ENCODE data around the gene VPS37C. TPM values are rescaled to one million over a fixed set of nuclear protein-coding genes. Genes with fewer than 3 reads are reported as not detected.

VPS37C gene
- total and polyA plus RNA-seq, 9 of the 15 experiments (the other 6 are each of a cell fraction or from before 2014, with no cell fraction given): 0.62 to 29.8 (median 11.5) TPM

DNA sequence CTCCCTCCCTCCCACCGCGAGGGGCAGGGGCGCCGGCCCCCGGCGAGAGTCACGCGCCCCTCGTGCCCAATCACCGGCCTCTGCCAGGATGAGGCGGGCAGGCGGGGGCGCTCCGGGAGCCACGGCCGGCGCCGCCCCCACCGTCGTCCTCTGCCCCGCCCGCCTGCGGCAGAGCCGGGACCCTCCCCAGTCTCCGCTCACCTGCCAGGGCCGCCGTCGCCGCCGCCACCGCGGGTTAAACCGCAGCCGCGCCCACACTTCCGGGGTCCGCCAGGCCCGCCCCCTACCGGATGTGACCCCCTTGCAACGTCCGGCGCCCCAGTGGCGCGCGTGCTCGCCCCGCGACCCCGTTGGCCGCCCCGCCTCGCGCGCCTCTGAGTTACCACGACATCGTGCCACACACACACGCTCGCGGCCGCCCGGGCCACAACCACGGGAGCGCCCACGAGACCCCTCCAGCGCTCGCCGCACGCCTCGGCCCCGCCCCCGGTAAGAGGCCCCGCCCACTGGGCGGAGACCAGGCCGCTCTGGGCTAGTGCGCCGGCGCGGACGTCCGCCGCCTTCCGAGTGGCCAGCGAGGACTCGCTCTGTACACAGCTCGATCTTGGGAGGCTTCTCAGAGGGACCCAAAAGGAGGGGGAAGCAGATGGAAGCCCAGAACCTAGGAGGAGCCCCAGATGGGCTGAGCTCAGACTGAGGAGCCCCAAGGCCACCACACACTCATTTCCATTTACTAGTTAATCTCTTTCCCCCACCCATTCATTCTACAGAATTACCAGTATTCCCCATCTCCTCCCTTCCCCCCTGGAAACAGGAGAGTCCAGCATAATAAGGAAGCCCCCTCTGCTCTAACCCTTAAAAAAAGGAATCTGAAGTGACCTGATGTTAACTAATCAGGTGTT is at the start of gene VPS37C (continued):
- TF ChIP-seq, protein P1, sequence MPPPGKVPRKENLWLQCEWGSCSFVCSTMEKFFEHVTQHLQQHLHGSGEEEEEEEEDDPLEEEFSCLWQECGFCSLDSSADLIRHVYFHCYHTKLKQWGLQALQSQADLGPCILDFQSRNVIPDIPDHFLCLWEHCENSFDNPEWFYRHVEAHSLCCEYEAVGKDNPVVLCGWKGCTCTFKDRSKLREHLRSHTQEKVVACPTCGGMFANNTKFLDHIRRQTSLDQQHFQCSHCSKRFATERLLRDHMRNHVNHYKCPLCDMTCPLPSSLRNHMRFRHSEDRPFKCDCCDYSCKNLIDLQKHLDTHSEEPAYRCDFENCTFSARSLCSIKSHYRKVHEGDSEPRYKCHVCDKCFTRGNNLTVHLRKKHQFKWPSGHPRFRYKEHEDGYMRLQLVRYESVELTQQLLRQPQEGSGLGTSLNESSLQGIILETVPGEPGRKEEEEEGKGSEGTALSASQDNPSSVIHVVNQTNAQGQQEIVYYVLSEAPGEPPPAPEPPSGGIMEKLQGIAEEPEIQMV (tag; conservative IDR thresholded peaks at IDR 0.05; ENCODE audit: low read depth): no peak
- TF ChIP-seq E2F3 (CRISPR knock-in tag; IDR thresholded peaks at IDR 0.05) (no peak), MCM7 (IDR thresholded peaks at IDR 0.05) (no peak), NELFE (IDR thresholded peaks at IDR 0.05; ENCODE audit: insufficient read depth, insufficient read length) (no peak), THRAP3 (IDR thresholded peaks at IDR 0.05; ENCODE audit: borderline replicate concordance) (no peak), KAT7 (CRISPR knock-in tag; IDR thresholded peaks at IDR 0.05; ENCODE audit: borderline replicate concordance) (no peak), COPS2 (conservative IDR thresholded peaks at IDR 0.05) (no peak), SMARCB1 (IDR thresholded peaks at IDR 0.05; ENCODE audit: insufficient read length, low read depth) (no peak), ZSCAN29 (IDR thresholded peaks at IDR 0.05) (no peak), FOXK2 (conservative IDR thresholded peaks at IDR 0.05 in 1 of 2, IDR thresholded peaks at IDR 0.05 in 1 of 2; ENCODE audit: low read depth in 2 of 2) (peak; percentile 47 to 96; a peak in 3 of 4 replicates), CSDE1 (IDR thresholded peaks at IDR 0.05) (no peak)
- TF ChIP-seq, protein P2, sequence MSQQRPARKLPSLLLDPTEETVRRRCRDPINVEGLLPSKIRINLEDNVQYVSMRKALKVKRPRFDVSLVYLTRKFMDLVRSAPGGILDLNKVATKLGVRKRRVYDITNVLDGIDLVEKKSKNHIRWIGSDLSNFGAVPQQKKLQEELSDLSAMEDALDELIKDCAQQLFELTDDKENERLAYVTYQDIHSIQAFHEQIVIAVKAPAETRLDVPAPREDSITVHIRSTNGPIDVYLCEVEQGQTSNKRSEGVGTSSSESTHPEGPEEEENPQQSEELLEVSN (IDR thresholded peaks at IDR 0.05; ENCODE audit: borderline replicate concordance in 1 of 2, extremely low read depth in 1 of 2, insufficient read depth in 1 of 2, insufficient read length in 1 of 2, low read depth in 1 of 2, low read length in 1 of 2, poor library complexity in 1 of 2, severe bottlenecking in 1 of 2): peak; percentile 30 to 35
- TF ChIP-seq, protein P3, sequence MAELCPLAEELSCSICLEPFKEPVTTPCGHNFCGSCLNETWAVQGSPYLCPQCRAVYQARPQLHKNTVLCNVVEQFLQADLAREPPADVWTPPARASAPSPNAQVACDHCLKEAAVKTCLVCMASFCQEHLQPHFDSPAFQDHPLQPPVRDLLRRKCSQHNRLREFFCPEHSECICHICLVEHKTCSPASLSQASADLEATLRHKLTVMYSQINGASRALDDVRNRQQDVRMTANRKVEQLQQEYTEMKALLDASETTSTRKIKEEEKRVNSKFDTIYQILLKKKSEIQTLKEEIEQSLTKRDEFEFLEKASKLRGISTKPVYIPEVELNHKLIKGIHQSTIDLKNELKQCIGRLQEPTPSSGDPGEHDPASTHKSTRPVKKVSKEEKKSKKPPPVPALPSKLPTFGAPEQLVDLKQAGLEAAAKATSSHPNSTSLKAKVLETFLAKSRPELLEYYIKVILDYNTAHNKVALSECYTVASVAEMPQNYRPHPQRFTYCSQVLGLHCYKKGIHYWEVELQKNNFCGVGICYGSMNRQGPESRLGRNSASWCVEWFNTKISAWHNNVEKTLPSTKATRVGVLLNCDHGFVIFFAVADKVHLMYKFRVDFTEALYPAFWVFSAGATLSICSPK (IDR thresholded peaks at IDR 0.05; ENCODE audit: borderline replicate concordance): no peak
- TF ChIP-seq, protein P4, sequence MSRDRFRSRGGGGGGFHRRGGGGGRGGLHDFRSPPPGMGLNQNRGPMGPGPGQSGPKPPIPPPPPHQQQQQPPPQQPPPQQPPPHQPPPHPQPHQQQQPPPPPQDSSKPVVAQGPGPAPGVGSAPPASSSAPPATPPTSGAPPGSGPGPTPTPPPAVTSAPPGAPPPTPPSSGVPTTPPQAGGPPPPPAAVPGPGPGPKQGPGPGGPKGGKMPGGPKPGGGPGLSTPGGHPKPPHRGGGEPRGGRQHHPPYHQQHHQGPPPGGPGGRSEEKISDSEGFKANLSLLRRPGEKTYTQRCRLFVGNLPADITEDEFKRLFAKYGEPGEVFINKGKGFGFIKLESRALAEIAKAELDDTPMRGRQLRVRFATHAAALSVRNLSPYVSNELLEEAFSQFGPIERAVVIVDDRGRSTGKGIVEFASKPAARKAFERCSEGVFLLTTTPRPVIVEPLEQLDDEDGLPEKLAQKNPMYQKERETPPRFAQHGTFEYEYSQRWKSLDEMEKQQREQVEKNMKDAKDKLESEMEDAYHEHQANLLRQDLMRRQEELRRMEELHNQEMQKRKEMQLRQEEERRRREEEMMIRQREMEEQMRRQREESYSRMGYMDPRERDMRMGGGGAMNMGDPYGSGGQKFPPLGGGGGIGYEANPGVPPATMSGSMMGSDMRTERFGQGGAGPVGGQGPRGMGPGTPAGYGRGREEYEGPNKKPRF (IDR thresholded peaks at IDR 0.05; ENCODE audit: low read depth, low read length): no peak
- TF ChIP-seq, protein P5, sequence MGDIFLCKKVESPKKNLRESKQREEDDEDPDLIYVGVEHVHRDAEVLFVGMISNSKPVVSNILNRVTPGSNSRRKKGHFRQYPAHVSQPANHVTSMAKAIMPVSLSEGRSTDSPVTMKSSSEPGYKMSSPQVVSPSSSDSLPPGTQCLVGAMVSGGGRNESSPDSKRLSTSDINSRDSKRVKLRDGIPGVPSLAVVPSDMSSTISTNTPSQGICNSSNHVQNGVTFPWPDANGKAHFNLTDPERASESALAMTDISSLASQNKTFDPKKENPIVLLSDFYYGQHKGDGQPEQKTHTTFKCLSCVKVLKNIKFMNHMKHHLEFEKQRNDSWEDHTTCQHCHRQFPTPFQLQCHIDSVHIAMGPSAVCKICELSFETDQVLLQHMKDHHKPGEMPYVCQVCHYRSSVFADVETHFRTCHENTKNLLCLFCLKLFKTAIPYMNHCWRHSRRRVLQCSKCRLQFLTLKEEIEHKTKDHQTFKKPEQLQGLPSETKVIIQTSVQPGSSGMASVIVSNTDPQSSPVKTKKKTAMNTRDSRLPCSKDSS (IDR thresholded peaks at IDR 0.05; ENCODE audit: low read depth, partially characterized antibody): no peak
- TF ChIP-seq, protein P6, sequence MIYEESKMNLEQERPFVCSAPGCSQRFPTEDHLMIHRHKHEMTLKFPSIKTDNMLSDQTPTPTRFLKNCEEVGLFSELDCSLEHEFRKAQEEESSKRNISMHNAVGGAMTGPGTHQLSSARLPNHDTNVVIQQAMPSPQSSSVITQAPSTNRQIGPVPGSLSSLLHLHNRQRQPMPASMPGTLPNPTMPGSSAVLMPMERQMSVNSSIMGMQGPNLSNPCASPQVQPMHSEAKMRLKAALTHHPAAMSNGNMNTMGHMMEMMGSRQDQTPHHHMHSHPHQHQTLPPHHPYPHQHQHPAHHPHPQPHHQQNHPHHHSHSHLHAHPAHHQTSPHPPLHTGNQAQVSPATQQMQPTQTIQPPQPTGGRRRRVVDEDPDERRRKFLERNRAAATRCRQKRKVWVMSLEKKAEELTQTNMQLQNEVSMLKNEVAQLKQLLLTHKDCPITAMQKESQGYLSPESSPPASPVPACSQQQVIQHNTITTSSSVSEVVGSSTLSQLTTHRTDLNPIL (CRISPR knock-in tag; IDR thresholded peaks at IDR 0.05): no peak
